Fibroblast of villous mesenchyme (primary cell): ENCODE data around the gene CFAP46. TPM values are rescaled to one million over a fixed set of nuclear protein-coding genes. Genes with fewer than 3 reads are reported as not detected.

Experiments
- DNase-seq: peaks from one replicate; pipeline ENCODE4 v3.0.0-alpha.2; 2010; ENCODE audit warnings: low read depth
- H3K4me3 ChIP-seq: 2 replicates; pipeline ENCODE4 v1.5.1; 2011; ENCODE audit warnings: low read depth, mild to moderate bottlenecking, low read length
- CTCF ChIP-seq: IDR thresholded peaks from 2 replicates; pipeline ENCODE4 v1.5.1; 2012; ENCODE audit warnings: low read depth, mild to moderate bottlenecking, low read length; ENCODE audit not compliant: insufficient read depth
- total RNA-seq: library from RNA; depleted of rRNA; stranded (reverse); fragments of >200 nt; gene quantifications from 2 replicates; pipeline ENCODE4 v1.2.3, GENCODE V29; 2012

CFAP46 gene
- total RNA-seq, 1 donor, result under 0.01 TPM

- no peak overlapping the region for H3K4me3 ChIP-seq
- DNase-seq, result no peak
- no peak for TF ChIP-seq CTCF
Observed at GRCh38 chr10:132974249-132974796, 32.0 kb upstream of the CFAP46 start.

GRCh38 chr10:132973903-132974241 lies 31.5 kb upstream of the CFAP46 start:
- H3K4me3 ChIP-seq, result no peak overlapping the region
- DNase-seq, result no peak
- TF ChIP-seq CTCF, result no peak

- no peak overlapping the region for H3K4me3 ChIP-seq
- no peak for TF ChIP-seq CTCF
- DNase-seq, result no peak
Observed at GRCh38 chr10:132972986-132973902, 30.9 kb upstream of the CFAP46 start.

GRCh38 chr10:132972149-132972985 lies 30.0 kb upstream of the CFAP46 start:
- TF ChIP-seq CTCF, result no peak
- no peak overlapping the region for H3K4me3 ChIP-seq
- no peak for DNase-seq

- H3K4me3 ChIP-seq, result no peak overlapping the region
- TF ChIP-seq CTCF, result no peak
- DNase-seq, result no peak
Observed at GRCh38 chr10:132971448-132972148, 29.2 kb upstream of the CFAP46 start.

- H3K4me3 ChIP-seq, result no peak overlapping the region
- TF ChIP-seq CTCF, result no peak
- DNase-seq, result no peak
Observed at GRCh38 chr10:132970641-132971438, 28.5 kb upstream of the CFAP46 start.
